ENCODE data around the gene CREB5. TPM values are rescaled to one million over a fixed set of nuclear protein-coding genes. Genes with fewer than 3 reads are reported as not detected.

Gene CREB5
- total and polyA plus RNA-seq, 7 donors: 0.86 to 33.8 (median 16.6) TPM

GRCh38 chr7:28649189-28649588, 236.9 kb downstream of the CREB5 start:
- Histone ChIP-seq H3K9me3 (no peaks in the 10 kb centered on the region), H3K36me3 (ENCODE audit: insufficient read depth in 1 of 2, low read depth in 1 of 2) (no peaks in the 10 kb centered on the region), H3K4me3 (no peak overlapping the region), H3K4me1 (peaks cover 9% of the 10 kb centered on the region), H3K27me3 (ENCODE audit: insufficient read depth in 3 of 3, low read length in 2 of 3) (no peaks in the 10 kb centered on the region), H3K27ac (no peak overlapping the region)
- TF ChIP-seq CTCF (IDR thresholded peaks at IDR 0.05): no peak
- DNase-seq (no peak), ATAC-seq (no peak)
- intact Hi-C loops (cut with DNase I): no loop called here
- WGBS, 3 donors: 58 to 68% (median 64%) methylated on average over 1 of the region's 1 CpG

GRCh38 chr7:28649811-28650210, 237.5 kb downstream of the CREB5 start:
- WGBS, 3 donors: 81 to 84% (median 82%) methylated on average over 2 of the region's 2 CpGs
- no peak overlapping the region for H3K4me3 ChIP-seq
- intact Hi-C loops (cut with DNase I): no loop called here
- TF ChIP-seq CTCF (IDR thresholded peaks at IDR 0.05): no peak
- ATAC-seq: no peak
- no peaks in the 10 kb centered on the region for H3K36me3 ChIP-seq (ENCODE audit: insufficient read depth in 1 of 2, low read depth in 1 of 2)
- H3K4me1 ChIP-seq: peaks cover 5% of the 10 kb centered on the region
- H3K27ac ChIP-seq: no peak overlapping the region
- H3K9me3 ChIP-seq: no peaks in the 10 kb centered on the region
- H3K27me3 ChIP-seq (ENCODE audit: insufficient read depth in 3 of 3, low read length in 2 of 3): no peaks in the 10 kb centered on the region
- no peak for DNase-seq

GRCh38 chr7:28654110-28654509, 241.8 kb downstream of the CREB5 start:
- Histone ChIP-seq H3K27ac (no peak overlapping the region), H3K4me1 (no peaks in the 10 kb centered on the region), H3K36me3 (ENCODE audit: insufficient read depth in 1 of 2, low read depth in 1 of 2) (no peaks in the 10 kb centered on the region), H3K27me3 (ENCODE audit: insufficient read depth in 3 of 3, low read length in 2 of 3) (no peaks in the 10 kb centered on the region), H3K4me3 (no peak overlapping the region), H3K9me3 (no peaks in the 10 kb centered on the region)
- intact Hi-C loops (cut with DNase I): no loop called here
- peak; percentile 76 to 85 (median 78) for ATAC-seq
- TF ChIP-seq CTCF (IDR thresholded peaks at IDR 0.05): no peak
- no peak for DNase-seq
- WGBS, 3 donors: 19 to 35% (median 30%) methylated on average over 6 of the region's 6 CpGs

- no peak for DNase-seq
- H3K4me1 ChIP-seq: no peaks in the 10 kb centered on the region
- peaks cover 2% of the 10 kb centered on the region for H3K9me3 ChIP-seq
- no peak for ATAC-seq
- no peak overlapping the region for H3K4me3 ChIP-seq
- H3K36me3 ChIP-seq (ENCODE audit: insufficient read depth in 1 of 2, low read depth in 1 of 2): no peaks in the 10 kb centered on the region
- 92 to 93% (median 92%) methylated on average over 1 of the region's 1 CpG for whole genome bisulfite sequencing, 3 donors
- H3K27me3 ChIP-seq (ENCODE audit: insufficient read depth in 3 of 3, low read length in 2 of 3): no peaks in the 10 kb centered on the region
- H3K27ac ChIP-seq: no peak overlapping the region
- TF ChIP-seq CTCF (IDR thresholded peaks at IDR 0.05): no peak
- intact Hi-C loops (cut with DNase I): no loop called here
Measured at GRCh38 chr7:28656529-28656928, 244.2 kb downstream of the CREB5 start.

- WGBS, 3 donors: 49 to 67% (median 57%) methylated on average over 5 of the region's 5 CpGs
Measured at GRCh38 chr7:28658381-28658780, 246.1 kb downstream of the CREB5 start.

More at GRCh38 chr7:28658381-28658780, 246.1 kb downstream of the CREB5 start:
- DNase-seq (no peak), ATAC-seq (no peak)
- intact Hi-C loops (cut with DNase I): no loop called here
- no peaks in the 10 kb centered on the region for H3K36me3 ChIP-seq (ENCODE audit: insufficient read depth in 1 of 2, low read depth in 1 of 2)
- no peak for TF ChIP-seq CTCF (IDR thresholded peaks at IDR 0.05)
- H3K4me3 ChIP-seq: no peak overlapping the region
- H3K4me1 ChIP-seq: no peaks in the 10 kb centered on the region
- H3K9me3 ChIP-seq: peaks cover 2% of the 10 kb centered on the region
- H3K27ac ChIP-seq: no peak overlapping the region
- no peaks in the 10 kb centered on the region for H3K27me3 ChIP-seq (ENCODE audit: insufficient read depth in 3 of 3, low read length in 2 of 3)

Measured in psoas muscle (tissue), 8 donors.